ENCODE data around the gene CARD11.
"Not testable (repeated sequence)": the region's sequence is repeated elsewhere in the genome, so short reads cannot be mapped to it uniquely, and the experiment has no call there.

Gene CARD11

DNA sequence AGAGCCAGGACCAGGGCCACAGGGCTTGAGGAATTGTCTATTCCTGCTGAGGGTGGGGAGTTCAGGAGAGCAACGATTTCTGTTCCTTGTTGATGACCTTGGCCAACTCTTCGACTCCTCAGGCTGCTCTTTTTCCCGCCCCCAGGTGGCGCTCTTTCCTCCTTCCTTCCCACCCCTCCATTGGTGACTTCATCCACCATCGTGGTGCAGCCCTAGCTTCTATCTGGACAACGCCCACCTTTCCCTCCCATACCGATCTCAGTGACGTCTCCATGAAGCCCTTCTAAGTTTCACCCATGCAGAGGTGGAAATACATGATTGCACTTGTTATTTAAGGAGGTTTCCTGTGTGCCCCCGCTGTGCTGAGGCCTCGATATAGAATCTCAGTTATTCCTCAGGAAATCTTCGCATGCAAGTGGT lies 22.1 kb upstream of the CARD11 start:
- in situ Hi-C loops (cut with MboI; ENCODE audit: low sequenced_read_pairs): no loop called here

DNA sequence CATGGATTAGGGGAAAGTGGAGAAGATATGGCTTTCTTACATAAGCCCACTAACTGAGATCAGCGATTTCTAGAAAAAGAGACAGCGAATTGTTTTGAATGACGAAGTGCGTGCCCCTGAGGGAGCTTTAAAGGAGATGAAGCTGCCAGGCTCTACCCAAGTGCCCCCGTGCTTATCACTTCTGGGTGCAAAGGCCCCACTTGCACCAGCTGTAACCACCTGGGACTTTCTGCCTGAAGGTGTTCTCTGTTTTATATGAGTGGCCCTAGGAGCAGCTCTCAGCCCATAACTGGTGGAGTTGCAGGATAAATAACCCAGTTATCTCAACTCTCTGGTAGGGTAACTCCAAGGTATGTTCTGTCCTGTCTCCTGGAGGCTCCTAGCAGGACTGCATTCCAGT lies 20.4 kb upstream of the CARD11 start:
- in situ Hi-C loops (cut with MboI; ENCODE audit: low sequenced_read_pairs): no loop called here

DNA sequence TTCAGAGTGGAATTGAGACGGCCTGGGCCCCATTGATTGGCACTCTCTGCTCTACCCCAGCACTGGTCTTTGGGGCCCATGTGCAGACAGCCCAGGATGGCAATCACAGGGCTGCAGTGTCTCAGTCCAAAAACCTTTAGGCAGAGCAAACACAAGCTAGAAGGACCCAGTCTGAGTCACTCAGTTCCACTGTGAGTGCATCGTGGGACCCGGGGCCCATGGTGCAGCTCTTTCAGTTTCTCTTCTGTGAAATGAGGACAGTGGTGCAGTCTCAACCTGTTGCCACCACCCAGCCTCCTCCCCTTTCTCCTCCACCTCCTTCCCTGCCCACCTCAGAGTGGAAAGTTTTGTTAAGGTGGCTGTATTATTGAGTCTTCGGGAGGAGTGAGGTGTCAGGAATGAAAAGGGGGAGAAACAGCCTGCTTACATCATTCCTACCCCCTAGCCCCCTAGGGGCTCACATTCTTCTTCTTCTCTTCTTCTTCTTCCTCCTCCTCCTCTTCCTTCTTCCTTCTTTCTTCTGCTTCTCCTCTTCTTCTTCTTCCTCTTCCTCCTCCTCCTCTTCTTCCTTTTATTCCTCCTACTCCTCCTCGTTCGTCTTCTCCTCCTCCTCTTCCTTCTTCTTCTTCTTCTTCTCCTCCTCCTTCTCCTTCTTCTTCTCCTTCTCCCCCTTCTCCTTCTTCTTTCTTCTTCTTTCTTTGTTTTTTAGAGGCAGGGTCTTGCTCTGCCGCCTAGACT lies 19.5 kb upstream of the CARD11 start:
- in situ Hi-C loops (cut with MboI; ENCODE audit: low sequenced_read_pairs): no loop called here

DNA sequence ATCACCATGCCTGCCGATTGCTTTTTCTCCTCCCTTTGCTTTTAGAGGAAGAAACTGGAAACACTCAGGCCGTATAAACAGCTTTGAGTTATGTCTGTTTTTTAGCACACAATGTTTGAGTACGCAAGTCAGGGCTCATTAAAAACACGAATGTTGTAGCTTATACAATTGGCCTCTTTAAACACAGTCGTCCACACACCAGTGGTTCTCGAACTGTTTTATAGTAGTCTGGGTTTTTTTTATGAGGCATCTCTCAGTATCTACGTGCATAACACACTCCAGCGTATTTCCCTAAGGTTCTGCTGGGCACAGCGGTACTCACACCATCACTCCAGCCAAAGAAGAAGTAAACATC lies 13.4 kb upstream of the CARD11 start:
- in situ Hi-C loops (cut with MboI; ENCODE audit: low sequenced_read_pairs): no loop called here

DNA sequence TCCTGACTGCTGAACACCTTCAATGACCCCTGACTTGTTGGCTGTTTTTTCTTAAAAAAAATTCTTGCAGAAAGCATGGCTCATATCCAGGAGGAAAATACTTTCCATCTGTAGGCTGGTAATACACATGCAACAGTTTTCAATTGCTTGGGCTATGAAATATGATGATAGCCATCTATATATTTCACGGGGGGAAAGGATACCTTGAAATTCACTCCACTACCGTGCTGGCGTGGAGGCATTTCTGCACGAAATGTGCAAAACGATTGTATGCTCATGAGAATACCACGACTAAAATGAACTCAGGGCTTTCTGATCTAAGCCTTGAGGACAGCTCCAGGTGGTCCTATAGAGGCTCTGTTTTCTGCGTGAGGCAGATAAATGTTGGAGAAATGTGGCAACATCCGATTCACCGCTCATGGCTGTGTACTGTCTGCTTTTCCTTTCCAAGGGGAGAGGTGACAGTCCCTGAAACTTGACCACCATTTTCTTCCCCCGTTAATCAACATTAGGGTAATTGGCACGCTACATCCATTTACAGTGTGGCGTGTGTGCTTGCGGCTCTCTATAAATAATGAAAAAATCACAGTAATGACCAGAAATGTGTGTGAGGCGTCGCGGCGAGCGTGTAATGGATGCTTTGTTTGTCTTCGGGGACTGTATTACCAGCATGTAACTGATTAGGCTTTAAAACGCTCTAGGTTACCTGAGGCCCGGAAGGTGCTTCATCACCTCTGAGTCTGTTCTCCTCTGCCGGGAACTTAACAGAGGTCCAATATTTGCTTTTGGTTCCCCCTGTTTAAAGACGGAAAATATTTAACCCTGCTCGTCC lies 12.8 kb upstream of the CARD11 start:
- in situ Hi-C loops (cut with MboI; ENCODE audit: low sequenced_read_pairs): no loop called here

DNA sequence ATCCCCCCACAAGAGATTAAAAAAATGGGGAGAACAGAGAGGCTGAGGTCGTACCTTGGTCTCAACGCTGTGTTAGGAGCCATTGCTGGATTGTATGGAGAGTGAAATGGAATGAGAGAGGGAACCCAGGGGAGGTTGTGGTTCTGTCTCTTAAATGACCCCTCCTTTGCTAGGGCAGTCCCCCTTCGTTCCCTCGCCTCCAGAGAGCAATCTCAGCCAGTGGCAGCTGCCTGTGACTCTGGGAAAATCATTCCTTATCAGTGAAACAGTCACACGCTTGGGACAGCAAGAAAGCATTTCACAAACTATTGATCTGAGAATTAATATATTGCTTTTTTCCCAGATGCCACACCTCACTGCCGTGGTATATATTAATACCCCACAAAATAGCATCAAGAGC lies 12.0 kb upstream of the CARD11 start:
- in situ Hi-C loops (cut with MboI; ENCODE audit: low sequenced_read_pairs): no loop called here

DNA sequence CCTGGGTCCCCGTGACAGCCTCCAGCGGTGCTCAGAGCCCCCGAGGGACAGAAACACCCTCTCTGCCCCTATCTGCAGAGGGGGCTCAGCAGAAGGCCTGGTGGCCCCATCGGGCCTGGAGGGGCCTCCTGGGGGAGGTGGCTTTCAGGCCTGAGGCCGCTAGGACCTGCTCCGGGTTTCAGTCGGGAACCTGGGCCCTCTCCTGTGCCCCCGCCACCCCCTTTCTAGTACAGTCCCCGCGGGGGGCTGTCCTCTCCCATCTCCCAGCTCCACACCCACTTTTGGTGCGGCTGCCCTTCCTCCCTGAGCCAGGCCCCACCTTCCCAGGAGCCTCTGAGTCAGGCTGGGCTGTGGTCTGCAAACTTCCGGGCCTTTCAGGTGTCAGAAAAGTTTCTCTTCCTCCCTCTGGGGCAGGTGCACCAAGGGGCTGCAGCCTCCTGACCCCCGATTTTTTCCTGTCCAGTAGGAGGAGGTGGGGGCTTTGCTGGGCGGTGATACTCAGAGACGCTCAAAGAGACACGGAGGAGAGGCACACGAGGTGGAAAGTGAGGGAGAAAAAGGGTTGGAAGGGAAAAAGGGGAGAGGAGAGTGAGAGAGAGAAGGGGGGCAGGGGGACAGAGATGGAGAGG lies 692 bp downstream of the CARD11 start:
- in situ Hi-C loops (cut with MboI; ENCODE audit: low sequenced_read_pairs): no loop called here

DNA sequence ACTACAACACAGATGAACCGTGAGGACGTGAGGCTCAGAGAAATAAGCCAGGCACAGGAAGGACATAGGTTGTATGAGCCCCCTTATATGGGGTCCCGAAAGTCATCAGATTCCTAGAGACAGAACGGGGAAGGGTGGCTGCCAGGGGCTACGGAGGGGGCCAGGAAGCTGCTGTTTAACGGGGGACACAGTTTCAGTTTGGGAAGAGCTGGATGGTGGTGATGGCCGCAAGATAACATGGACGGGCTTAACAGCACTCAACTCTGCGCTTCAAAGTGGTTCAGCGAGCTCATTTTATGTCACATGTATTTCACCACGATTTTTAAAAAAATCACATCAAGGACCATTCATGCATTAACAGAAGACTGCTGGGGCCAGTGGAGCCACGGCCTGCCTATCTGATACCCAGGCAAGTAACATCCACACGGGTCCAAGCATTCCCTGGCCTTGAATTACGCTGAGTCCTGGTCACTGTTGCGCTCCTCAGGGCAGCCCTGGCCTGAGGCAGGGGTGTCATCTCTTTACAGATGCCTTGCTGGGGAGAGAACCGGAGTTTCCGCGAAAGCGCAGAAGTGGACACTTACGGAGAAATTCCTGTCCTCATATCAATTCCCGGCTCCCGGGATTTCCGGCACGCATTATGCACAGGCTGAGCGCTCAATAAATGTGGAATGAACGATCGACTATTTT lies 1.5 kb downstream of the CARD11 start:
- in situ Hi-C loops (cut with MboI; ENCODE audit: low sequenced_read_pairs): no loop called here

DNA sequence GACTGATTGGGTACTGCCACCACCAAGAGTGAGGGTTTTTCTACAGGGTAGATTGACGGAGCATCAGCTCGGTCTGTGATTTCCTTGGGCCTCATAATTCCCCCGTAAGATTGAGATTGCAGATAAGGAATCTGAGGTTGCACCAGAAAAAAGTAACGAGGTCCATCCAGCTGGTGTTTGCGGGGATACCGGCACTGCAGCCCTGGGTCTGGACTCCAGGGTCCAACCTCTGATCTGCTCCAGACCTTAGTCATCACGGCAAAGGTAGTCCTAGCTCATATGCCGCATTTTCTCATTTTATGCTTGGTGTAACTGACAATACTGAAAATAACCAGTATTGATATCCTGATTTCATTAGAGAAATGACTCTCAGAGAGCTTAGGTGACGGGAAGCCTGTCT lies 3.9 kb downstream of the CARD11 start:
- in situ Hi-C loops (cut with MboI; ENCODE audit: low sequenced_read_pairs): no loop called here

DNA sequence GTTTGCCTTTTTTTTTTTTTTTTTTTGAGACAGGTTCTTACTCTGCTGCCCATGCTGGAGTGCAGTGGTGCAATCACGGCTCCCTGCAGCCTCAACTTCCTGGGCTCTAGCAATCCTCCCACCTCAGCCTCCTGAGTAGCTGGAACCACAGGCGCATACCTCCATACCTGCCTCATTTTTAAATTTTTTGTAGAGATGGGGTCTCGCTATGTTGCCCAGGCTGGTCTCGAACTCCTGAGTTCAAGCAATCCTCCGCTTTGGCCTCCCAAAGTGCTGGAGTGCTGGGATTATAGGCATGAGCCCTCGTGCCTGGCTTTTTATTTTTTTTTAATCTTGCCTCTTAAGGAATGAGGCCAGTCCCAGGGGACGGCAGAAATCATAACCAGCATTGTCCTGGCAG lies 5.7 kb downstream of the CARD11 start:
- in situ Hi-C loops (cut with MboI; ENCODE audit: low sequenced_read_pairs): not testable (repeated sequence)

DNA sequence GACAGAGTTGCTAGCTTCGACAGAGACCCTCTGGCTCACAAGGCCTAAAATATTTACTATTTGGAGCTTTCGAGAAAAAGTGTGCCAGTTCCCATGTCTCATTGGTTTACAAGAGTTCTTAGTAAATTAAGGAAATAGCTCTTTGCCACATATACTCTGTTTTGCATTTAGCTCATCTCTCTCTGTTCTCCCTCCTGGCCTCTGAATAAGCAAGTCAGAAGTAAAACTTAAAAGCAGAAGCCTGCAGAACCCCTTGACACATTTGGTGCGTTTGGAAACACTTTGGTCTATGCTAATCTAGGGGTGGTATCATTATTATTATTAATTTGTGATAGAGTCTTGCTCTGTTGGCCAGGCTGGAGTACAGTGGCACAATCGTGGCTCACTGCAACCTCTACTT lies 6.4 kb downstream of the CARD11 start:
- in situ Hi-C loops (cut with MboI; ENCODE audit: low sequenced_read_pairs): no loop called here

DNA sequence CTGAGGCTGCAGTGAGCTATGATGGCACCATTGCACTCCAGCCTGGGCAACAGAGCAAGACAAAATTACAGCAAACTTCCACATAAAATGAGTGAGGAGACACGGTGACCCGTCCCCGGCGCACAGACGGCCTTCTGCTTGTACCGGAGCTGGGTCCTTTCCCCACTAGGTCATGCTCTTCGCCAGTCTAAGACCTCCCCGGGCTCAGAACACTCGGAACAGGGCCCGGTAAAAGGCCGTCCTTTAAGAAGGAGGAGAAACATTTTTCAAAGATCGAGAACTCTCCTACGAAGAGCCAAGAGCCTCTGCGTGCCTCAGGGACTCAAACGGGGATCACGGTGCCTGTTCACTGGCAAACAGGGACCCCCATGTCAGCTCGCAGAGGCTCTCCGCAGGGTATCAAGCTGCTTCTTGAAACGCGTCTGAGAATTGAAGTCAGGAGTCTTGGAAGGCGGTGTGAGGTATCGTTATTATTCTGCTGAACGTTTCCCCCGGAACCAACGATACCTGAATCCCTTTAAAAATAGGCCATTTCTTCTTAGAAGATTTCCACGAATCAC lies 9.0 kb downstream of the CARD11 start:
- in situ Hi-C loops (cut with MboI; ENCODE audit: low sequenced_read_pairs): no loop called here

DNA sequence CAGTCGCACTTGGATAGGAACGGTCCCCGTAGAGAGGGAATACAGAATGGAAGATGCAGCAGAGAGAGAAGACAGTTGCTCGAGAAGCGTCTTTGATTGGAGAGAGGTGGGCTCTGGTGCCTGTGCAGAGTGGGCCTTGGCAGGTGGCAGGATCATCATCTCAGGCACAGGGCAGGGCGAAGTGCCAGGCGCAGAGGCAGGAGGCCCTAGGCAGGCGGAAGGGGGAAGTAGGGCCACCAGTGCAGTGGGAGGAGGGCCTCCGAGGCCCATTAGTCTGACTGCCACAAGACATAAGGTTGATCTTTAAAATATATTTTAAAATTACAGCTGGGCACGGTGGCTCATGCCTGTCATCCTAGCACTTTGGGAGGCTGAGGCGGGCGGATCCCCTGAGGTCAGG lies 10.1 kb downstream of the CARD11 start:
- in situ Hi-C loops (cut with MboI; ENCODE audit: low sequenced_read_pairs): no loop called here

DNA sequence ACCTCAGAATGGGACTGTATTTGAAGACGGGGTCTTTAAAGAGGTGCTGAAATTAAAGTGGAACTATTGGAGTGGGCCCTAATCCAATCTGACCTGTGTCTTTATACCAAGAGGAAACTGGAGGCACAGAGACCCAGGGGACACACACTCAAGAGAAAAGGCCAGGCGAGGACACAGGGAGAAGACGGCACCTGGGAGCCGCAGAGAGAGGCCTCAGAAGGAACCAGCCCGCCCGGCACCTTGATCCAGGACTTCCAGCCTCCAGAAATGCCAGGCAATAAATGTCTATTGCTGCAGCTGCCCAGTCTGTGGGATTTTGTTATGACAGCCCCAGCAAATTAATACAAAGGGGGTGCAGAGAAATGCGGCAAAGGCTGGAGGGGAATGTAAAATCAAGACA lies 10.5 kb downstream of the CARD11 start:
- in situ Hi-C loops (cut with MboI; ENCODE audit: low sequenced_read_pairs): no loop called here

DNA sequence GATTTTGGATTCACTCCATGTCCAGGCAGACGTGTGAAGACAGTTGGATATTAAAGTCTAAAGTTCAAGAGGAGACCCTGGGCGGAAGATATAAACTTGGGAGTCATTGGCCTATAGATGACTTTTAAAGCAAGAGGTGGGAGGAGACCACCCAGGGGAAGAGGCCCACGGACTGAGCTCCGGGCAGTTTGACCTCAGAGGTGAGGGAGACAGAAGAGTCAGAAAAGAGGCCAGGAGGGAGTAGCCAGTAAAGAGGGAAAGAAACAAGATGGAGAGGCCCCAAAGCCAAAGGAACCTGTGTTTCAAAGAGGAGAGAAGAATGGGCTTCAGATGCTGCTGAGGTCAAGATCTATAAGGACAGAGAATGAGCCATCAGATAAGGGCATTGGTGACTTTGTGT lies 11.4 kb downstream of the CARD11 start:
- in situ Hi-C loops (cut with MboI; ENCODE audit: low sequenced_read_pairs): no loop called here

DNA sequence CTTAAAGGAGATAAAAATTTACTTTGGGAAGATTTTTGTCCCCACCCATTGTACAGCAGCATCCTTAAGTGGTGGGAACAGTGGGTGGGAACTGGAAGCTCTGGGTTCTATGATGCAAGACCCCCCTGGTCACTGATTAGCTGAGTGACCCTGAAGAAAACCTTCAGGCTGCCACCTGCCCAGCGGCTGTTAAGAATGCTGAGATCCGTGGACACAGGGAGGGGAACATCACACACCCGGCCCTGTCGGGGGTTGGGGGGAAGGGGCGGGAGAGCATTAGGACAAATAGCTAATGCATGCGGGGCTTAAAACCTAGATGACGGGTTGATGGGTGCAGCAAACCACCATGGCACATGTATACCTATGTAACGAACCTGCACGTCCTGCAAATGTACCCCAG lies 14.5 kb downstream of the CARD11 start:
- in situ Hi-C loops (cut with MboI; ENCODE audit: low sequenced_read_pairs): no loop called here

DNA sequence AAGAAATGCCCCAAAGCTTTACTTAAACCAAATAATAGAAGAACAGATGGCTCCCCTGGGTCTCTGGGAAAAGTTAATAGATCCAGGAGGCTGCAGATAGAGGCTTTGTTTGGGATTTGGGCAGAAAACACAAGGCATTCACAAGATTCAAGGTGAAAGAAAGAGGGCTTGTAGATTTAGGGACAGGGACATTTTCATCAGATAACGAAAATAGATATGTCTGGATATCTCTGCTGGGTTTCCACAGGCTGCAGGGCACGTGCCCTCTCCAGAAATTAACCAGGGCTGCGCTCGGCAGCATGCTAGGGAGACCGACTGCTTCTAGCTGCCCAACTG lies 14.9 kb downstream of the CARD11 start:
- in situ Hi-C loops (cut with MboI; ENCODE audit: low sequenced_read_pairs): no loop called here

DNA sequence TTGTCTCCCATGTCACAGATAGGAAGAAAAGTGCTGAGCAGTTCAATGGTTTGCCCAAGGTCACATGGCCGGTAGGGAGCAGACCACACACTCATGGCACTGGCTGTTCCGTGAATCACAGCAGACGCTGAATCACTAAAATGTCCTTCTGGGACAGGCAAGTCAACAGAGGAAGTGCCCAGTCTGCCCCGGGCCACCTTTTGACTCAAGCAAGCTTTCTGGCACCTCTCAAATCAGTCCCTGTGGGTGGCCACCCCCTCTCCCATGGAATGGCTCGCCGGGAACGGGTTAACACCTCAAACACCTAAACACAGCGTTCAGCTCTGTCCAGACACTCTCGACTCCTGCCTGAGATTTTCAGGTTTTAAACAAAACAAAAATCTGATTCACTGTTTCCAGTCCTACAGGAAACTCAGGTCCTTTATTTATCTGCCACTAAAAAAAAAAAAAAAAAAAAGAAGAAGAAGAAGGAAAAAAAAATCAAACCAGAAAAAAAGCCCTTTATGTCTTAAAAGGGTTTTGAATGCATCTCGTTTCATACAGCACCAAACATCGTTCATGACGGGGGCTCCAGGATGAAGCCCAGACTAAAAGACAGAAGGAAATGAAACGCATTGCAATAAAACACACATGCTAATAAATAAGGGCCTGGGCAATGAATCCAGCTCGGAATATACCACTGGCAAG lies 15.5 kb downstream of the CARD11 start:
- in situ Hi-C loops (cut with MboI; ENCODE audit: low sequenced_read_pairs): no loop called here

DNA sequence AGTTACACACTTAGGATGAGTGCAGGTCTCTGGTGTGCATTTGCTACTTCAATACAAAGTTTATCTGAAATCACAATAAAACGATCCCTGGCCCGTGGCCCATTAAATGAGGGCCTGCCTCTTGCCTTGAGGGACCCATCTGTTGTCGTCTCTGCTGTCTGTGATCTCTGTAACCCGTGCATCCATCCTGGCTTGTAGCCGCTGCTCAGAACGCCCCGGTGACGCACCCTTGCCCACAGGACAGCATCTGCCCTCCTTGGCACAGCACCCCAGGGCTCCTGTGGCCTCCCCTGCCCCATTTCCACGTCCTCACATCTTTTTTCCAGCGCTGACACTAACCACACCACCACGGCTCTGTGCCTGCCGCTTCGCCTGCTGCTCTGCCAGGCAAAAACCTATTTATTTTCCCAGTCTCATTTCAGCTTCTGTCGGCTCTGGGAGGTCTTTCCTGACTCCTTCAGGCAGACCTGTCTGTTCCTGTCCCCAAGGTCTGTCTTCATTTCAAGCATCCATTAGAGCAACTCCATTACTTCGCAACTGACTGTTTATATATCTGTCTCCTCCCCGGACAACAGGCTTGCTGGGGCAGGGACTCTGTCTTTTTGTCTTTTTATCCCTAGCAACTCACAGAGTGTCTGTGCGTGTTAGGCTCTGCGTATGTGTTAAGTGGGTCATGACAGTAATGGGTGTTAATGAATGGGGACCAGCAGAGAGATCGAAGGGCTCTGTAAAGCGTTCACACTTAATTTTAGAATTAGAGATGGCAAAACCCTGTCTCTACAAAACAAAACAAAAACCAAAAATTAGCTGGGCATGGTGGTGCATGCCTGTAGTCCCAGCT lies 16.4 kb downstream of the CARD11 start:
- in situ Hi-C loops (cut with MboI; ENCODE audit: low sequenced_read_pairs): no loop called here

DNA sequence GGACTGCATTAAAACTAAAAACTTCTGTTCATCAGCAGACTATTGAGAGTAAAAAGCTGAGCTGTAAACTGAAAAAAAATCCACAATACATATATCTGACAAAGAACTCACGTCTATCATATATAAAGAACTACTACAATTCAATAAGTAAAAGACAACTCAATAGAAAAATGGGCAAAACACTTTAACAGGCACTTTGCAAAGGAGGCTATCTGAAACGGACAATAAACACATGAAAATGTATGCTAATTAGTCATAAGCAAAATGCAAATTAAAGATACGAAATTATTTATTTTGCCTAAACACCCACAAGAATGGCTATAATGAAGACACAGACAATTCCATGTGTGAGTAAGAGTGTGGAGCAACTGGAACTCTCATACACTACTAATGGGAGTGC lies 18.1 kb downstream of the CARD11 start:
- in situ Hi-C loops (cut with MboI; ENCODE audit: low sequenced_read_pairs): no loop called here
